Panc1 (cell line): ENCODE data around the gene IGSF22. TPM values are rescaled to one million over a fixed set of nuclear protein-coding genes. Genes with fewer than 3 reads are reported as not detected.

ENCODE experiments used
- ATAC-seq: fragments of 200-7000 bp; cut with Tn5 transposase; 2 replicates; pipeline ENCODE4 v1.9.1; 2020; ENCODE audit warnings: mild to moderate bottlenecking, moderate library complexity
- BruUV-seq: library from RNA; stranded (reverse); fragments of 400-500 nt; replicated peaks from 2 replicates; lab custom pipeline; 2021; lab: Mats Ljungman, UMichigan
- CTCF ChIA-PET: fragments of 300-600 bp; sonication (Branson Sonifier 250); formaldehyde crosslinking; loops from one replicate; lab custom pipeline; 2022; ENCODE audit warnings: antibody characterized with exemption; lab: Charles Lee
- POLR2A ChIA-PET: fragments of 300-600 bp; sonication (Branson Sonifier 250); formaldehyde crosslinking; loops from one replicate; lab custom pipeline; 2022; ENCODE audit warnings: antibody characterized with exemption; lab: Charles Lee
- DNase-seq: peaks from one replicate; pipeline ENCODE4 v3.0.0-alpha.2; 2010; ENCODE audit warnings: low read depth, low spot score
- H3K27ac ChIP-seq: 2 replicates; pipeline ENCODE4 v1.5.1; 2011; ENCODE audit warnings: mild to moderate bottlenecking, low read length, inconsistent platforms
- H3K27me3 ChIP-seq: fragments of 200-500 bp; sonication (Bioruptor generic); 2 replicates; pipeline ENCODE4 v1.6.0; 2014; ENCODE audit warnings: low read length, inconsistent platforms; ENCODE audit not compliant: control insufficient read depth, insufficient read depth
- H3K36me3 ChIP-seq: fragments of 200-500 bp; sonication (Bioruptor generic); 2 replicates; pipeline ENCODE4 v1.5.1; 2014; ENCODE audit warnings: inconsistent platforms, mild to moderate bottlenecking, low read length, moderate library complexity; ENCODE audit not compliant: control insufficient read depth, insufficient read depth
- H3K4me1 ChIP-seq: 2 replicates; pipeline ENCODE4 v1.5.1; 2011; ENCODE audit warnings: inconsistent platforms, mild to moderate bottlenecking, low read length, moderate library complexity; ENCODE audit not compliant: control insufficient read depth, insufficient read depth
- H3K4me3 ChIP-seq, 2 experiments: 2 replicates each; pipeline ENCODE4 v1.5.1; 2011 to 2012; ENCODE audit warnings: low read depth in 2 of 2, low read length in 2 of 2, mild to moderate bottlenecking in 2 of 2, inconsistent platforms in 1 of 2, moderate library complexity in 1 of 2
- H3K9me3 ChIP-seq: fragments of 200-500 bp; sonication (Bioruptor generic); 2 replicates; pipeline ENCODE4 v1.5.1; 2014; ENCODE audit warnings: low read depth, mild to moderate bottlenecking, inconsistent platforms, low read length, moderate library complexity; ENCODE audit not compliant: control insufficient read depth, insufficient read depth
- CTCF ChIP-seq: fragments of 450-650 bp; IDR thresholded peaks from 2 replicates; pipeline ENCODE4 v1.5.1; 2017; ENCODE audit warnings: mild to moderate bottlenecking
- POLR2AphosphoS5 ChIP-seq: IDR thresholded peaks from 2 replicates; pipeline ENCODE4 v1.6.1; 2012; ENCODE audit warnings: mild to moderate bottlenecking, low read depth, low read length, moderate library complexity
- REST ChIP-seq, 2 experiments: IDR thresholded peaks; 2 replicates each; pipeline ENCODE4 v1.6.1; 2011 to 2012; ENCODE audit warnings: low read depth in 2 of 2, control low read depth in 1 of 2, low read length in 1 of 2, mild to moderate bottlenecking in 1 of 2, moderate library complexity in 1 of 2; ENCODE audit not compliant: insufficient read depth in 1 of 2
- SIN3A ChIP-seq: IDR thresholded peaks from 2 replicates; pipeline ENCODE4 v1.6.1; 2012; ENCODE audit warnings: low read depth, mild to moderate bottlenecking, low read length, moderate library complexity, borderline replicate concordance; ENCODE audit not compliant: insufficient read depth
- TCF7L2 ChIP-seq: IDR thresholded peaks from 2 replicates; pipeline ENCODE4 v1.6.1; 2011; ENCODE audit warnings: mild to moderate bottlenecking, low read depth, low read length, inconsistent platforms
- in situ Hi-C: cut with HindIII; loops from 2 replicates; pipeline ENCODE4 v1.10.0; 2016; ENCODE audit warnings: low sequenced_read_pairs, low pct_unique_long_range_greater_than_20kb
- intact Hi-C: fragments of 100-400 bp; cut with micrococcal nuclease; formaldehyde crosslinking; loops from one replicate; pipeline ENCODE4 v1.10.0; 2022; ENCODE audit not compliant: unreplicated experiment
- total RNA-seq: library from RNA; stranded (reverse); gene quantifications from one replicate; pipeline ENCODE4 v1.2.1, GENCODE V29; 2021; ENCODE audit not compliant: unreplicated experiment

The IGSF22 gene
- total RNA-seq, 1 experiment from 2014 or later: not detected

- ChIA-PET POLR2A (no interaction called here), CTCF (interaction anchor here (0.6 kb wide), 1 partner anchor 192 kb away, joined by 3 read pairs; no protein-coding TSS in a partner anchor)
- BruUV-seq: no TSS peak
- TF ChIP-seq POLR2AphosphoS5 (no peak), TCF7L2 (no peak), SIN3A (no peak), CTCF (no peak), REST (IDR thresholded peaks at IDR 0.05; ENCODE audit: insufficient read depth in 1 of 2, low read depth in 2 of 2, low read length in 1 of 2) (no peak)
- ATAC-seq (no peak), DNase-seq (no peak)
- Histone ChIP-seq H3K36me3 (no peaks in the 10 kb centered on the region), H3K27me3 (no peaks in the 10 kb centered on the region; the same call in 1 of the 2 replicates), H3K4me3 (no peak overlapping the region), H3K4me1 (no peaks in the 10 kb centered on the region), H3K27ac (no peak overlapping the region), H3K9me3 (no peaks in the 10 kb centered on the region)
- intact Hi-C loops: loop anchor here (2.0 kb wide), 1 partner anchor 29 kb away; no protein-coding TSS in a partner anchor
- in situ Hi-C loops: no loop called here
Observed at GRCh38 chr11:18773681-18774080, 47.7 kb upstream of the IGSF22 start.

- Histone ChIP-seq H3K36me3 (no peaks in the 10 kb centered on the region), H3K27ac (no peak overlapping the region), H3K27me3 (no peaks in the 10 kb centered on the region; the same call in 1 of the 2 replicates), H3K4me3 (no peak overlapping the region), H3K4me1 (no peaks in the 10 kb centered on the region), H3K9me3 (no peaks in the 10 kb centered on the region)
- DNase-seq: no peak
- ChIA-PET CTCF (interaction anchor here (0.6 kb wide), 1 partner anchor 192 kb away, joined by 3 read pairs; no protein-coding TSS in a partner anchor), POLR2A (no interaction called here)
- TF ChIP-seq REST (IDR thresholded peaks at IDR 0.05; ENCODE audit: insufficient read depth in 1 of 2, low read depth in 2 of 2, low read length in 1 of 2) (no peak), SIN3A (no peak), CTCF (no peak), POLR2AphosphoS5 (no peak)
- ATAC-seq: no peak
- in situ Hi-C loops (no loop called here), intact Hi-C loops (no loop called here)
- BruUV-seq: no TSS peak
Observed at GRCh38 chr11:18773104-18773503, 47.1 kb upstream of the IGSF22 start.
